A549 (cell line): ENCODE results near the gene ADORA2B. TPM values are rescaled to one million over a fixed set of nuclear protein-coding genes. Genes with fewer than 3 reads are reported as not detected.

Experiments
- ATAC-seq, 2 experiments: fragments of 200-7000 bp in 1 of 2; fragments of >200 bp in 1 of 2; cut with Nextera tagmentation in 1 of 2; cut with Tn5 transposase in 1 of 2; 3 replicates each; pipeline versions ENCODE4 v1.8.0 to v1.9.1; 2018 to 2020; ENCODE audit warnings: mild to moderate bottlenecking in 1 of 2, moderate library complexity in 1 of 2
- CTCF ChIA-PET: fragments of 300-600 bp; sonication (Branson Sonifier 250); formaldehyde crosslinking; extraction: SDS; loops from one replicate; lab custom pipeline; 2021; ENCODE audit warnings: antibody characterized with exemption, inconsistent platforms; lab: Yijun Ruan, JAX
- POLR2A ChIA-PET: fragments of 350-600 bp; formaldehyde crosslinking; extraction: SDS; loops from one replicate; lab custom pipeline; 2021; ENCODE audit warnings: antibody characterized with exemption, inconsistent platforms; lab: Yijun Ruan, JAX
- DNase-seq, 2 experiments: peaks; one replicate each; pipeline versions ENCODE4 v3.0.0 to v3.0.0-alpha.2; 2011 to 2016; ENCODE audit warnings: low read depth in 1 of 2, low spot score in 1 of 2
- FAIRE-seq: peaks from 2 replicates; lab custom pipeline; 2011; peaks lifted over from hg19 to GRCh38; lab: Jason Lieb, UNC
- H3K27ac ChIP-seq, 2 experiments: fragments of >200 bp; sonication (Bioruptor Twin); formaldehyde crosslinking; 3 replicates each; pipeline ENCODE4 v1.5.1; 2016 to 2017
- H3K4me1 ChIP-seq: fragments of >200 bp; sonication (Bioruptor Twin); formaldehyde crosslinking; 3 replicates; pipeline ENCODE4 v1.6.1; 2016
- H3K4me2 ChIP-seq: fragments of >200 bp; sonication (Bioruptor Twin); formaldehyde crosslinking; 3 replicates; pipeline ENCODE4 v1.6.1; 2016
- H3K4me3 ChIP-seq: fragments of >200 bp; sonication (Bioruptor Twin); formaldehyde crosslinking; 3 replicates; pipeline ENCODE4 v1.5.1; 2016
- H3K9me3 ChIP-seq: fragments of >200 bp; sonication (Bioruptor Twin); formaldehyde crosslinking; 3 replicates; pipeline ENCODE4 v1.6.1; 2016
- ATOH8 ChIP-seq: fragments of 250-450 bp; sonication (Bioruptor Pico); IDR thresholded peaks from 2 replicates; pipeline ENCODE4 v1.5.0; 2020; ENCODE audit warnings: low read depth, mild to moderate bottlenecking, moderate library complexity
- BCL3 ChIP-seq: fragments of >200 bp; sonication (Bioruptor Twin); formaldehyde crosslinking; IDR thresholded peaks from 3 replicates; pipeline ENCODE4 v1.6.1; 2016
- BHLHE40 ChIP-seq: IDR thresholded peaks from 2 replicates; pipeline ENCODE4 v1.6.1; 2012; ENCODE audit warnings: low read depth, low read length, inconsistent platforms
- CHD4 ChIP-seq: fragments of 200-600 bp; sonication (generic); IDR thresholded peaks from 2 replicates; pipeline ENCODE4 v1.6.1; 2016; ENCODE audit warnings: antibody characterized with exemption, mild to moderate bottlenecking, borderline replicate concordance
- ELK1 ChIP-seq: fragments of 150-350 bp; IDR thresholded peaks from 2 replicates; pipeline ENCODE4 v1.6.1; 2014; ENCODE audit warnings: low read depth, mild to moderate bottlenecking, low read length
- EP300 ChIP-seq, 2 experiments: fragments of >200 bp; sonication (Bioruptor Twin); formaldehyde crosslinking; IDR thresholded peaks; 2 replicates in 1 of 2; 3 replicates in 1 of 2; pipeline ENCODE4 v1.6.1; 2016 to 2017
- ESRRA ChIP-seq: fragments of 150-350 bp; IDR thresholded peaks from 2 replicates; pipeline ENCODE4 v1.6.1; 2014; ENCODE audit warnings: mild to moderate bottlenecking, low read length, borderline replicate concordance
- FOSB ChIP-seq: fragments of 250-450 bp; sonication (Bioruptor Pico); IDR thresholded peaks from 2 replicates; pipeline ENCODE4 v1.5.0; 2020; ENCODE audit warnings: mild to moderate bottlenecking, moderate library complexity
- GATA3 ChIP-seq: IDR thresholded peaks from 2 replicates; pipeline ENCODE4 v1.6.1; 2012; ENCODE audit warnings: borderline replicate concordance
- JUN ChIP-seq, 2 experiments: fragments of >200 bp; sonication (Bioruptor Twin); formaldehyde crosslinking; IDR thresholded peaks; 2 replicates in 1 of 2; 3 replicates in 1 of 2; pipeline ENCODE4 v1.6.1; 2016 to 2017
- JUNB ChIP-seq: fragments of >200 bp; sonication (Bioruptor Twin); formaldehyde crosslinking; IDR thresholded peaks from 2 replicates; pipeline ENCODE4 v1.6.1; 2016
- KDM1A ChIP-seq: fragments of 200-600 bp; sonication (generic); IDR thresholded peaks from 2 replicates; pipeline ENCODE4 v1.6.1; 2016; ENCODE audit warnings: low read depth, mild to moderate bottlenecking
- MYC ChIP-seq: IDR thresholded peaks from 2 replicates; pipeline ENCODE4 v1.6.1; 2012; ENCODE audit warnings: mild to moderate bottlenecking, inconsistent platforms, low read length, improper control_type of control experiment, borderline replicate concordance
- NR3C1 ChIP-seq: fragments of >200 bp; sonication (Bioruptor Twin); formaldehyde crosslinking; IDR thresholded peaks from 3 replicates; pipeline ENCODE4 v1.6.1; 2017
- POLR2AphosphoS2 ChIP-seq: conservative IDR thresholded peaks from 2 replicates; pipeline ENCODE4 v1.6.1; 2012; ENCODE audit warnings: low read length, improper control_type of control experiment, inconsistent platforms
- RARB ChIP-seq: fragments of 250-450 bp; sonication (Bioruptor Pico); IDR thresholded peaks from 2 replicates; pipeline ENCODE4 v1.8.0; 2021; ENCODE audit warnings: mild to moderate bottlenecking, moderate library complexity
- RNF2 ChIP-seq: fragments of 200-600 bp; sonication (generic); IDR thresholded peaks from 2 replicates; pipeline ENCODE4 v1.6.1; 2016; ENCODE audit warnings: low read depth, mild to moderate bottlenecking, antibody characterized with exemption, moderate library complexity, borderline replicate concordance
- SMC3 ChIP-seq: fragments of >200 bp; sonication (Bioruptor Twin); formaldehyde crosslinking; IDR thresholded peaks from 3 replicates; pipeline ENCODE4 v1.6.1; 2018; ENCODE audit warnings: inconsistent platforms
- USF2 ChIP-seq: fragments of 450-650 bp; IDR thresholded peaks from 2 replicates; pipeline ENCODE4 v1.6.1; 2014; ENCODE audit warnings: antibody characterized with exemption
- ZNF302 ChIP-seq: fragments of 250-450 bp; sonication (Bioruptor Pico); IDR thresholded peaks from 2 replicates; pipeline ENCODE4 v1.9.0; 2021; ENCODE audit warnings: inconsistent platforms, mild to moderate bottlenecking, moderate library complexity
- WGBS: methylation state at CpG from one replicate; pipeline ENCODE4 v1.1.6; 2017; ENCODE audit errors: missing lambda C conversion rate; 5-methylcytosine and 5-hydroxymethylcytosine counted together
- polyA plus RNA-seq, 4 experiments: library from polyadenylated mRNA; depleted of rRNA in 3 of 4; stranded (reverse); fragments of >200 nt; fragmentation: RNase III in 1 of 4; extraction: RNeasy Plus Mini Kit Qiagen cat#74134 plus additional on column Dnase treatment in 1 of 4; gene quantifications; 2 replicates in 3 of 4; 3 replicates in 1 of 4; pipeline ENCODE4 v1.2.3, GENCODE V29; 2011 to 2017

ADORA2B gene
- polyA plus RNA-seq, 2 of the 4 experiments (the other 2 are of a cell fraction): 5.7 to 10.2 TPM

- TF ChIP-seq ELK1: no peak
- TF ChIP-seq ZNF302 (CRISPR knock-in tag): no peak
- TF ChIP-seq GATA3: no peak
Measured at GRCh38 chr17:15946611-15947120, 1.7 kb downstream of the ADORA2B start (continued).

GRCh38 chr17:15947271-15947670 lies 2.3 kb downstream of the ADORA2B start:
- 83% methylated on average over 3 of the region's 3 CpGs for WGBS
- ChIA-PET CTCF (interaction anchor here (5.1 to 7.2 kb wide), 4 partner anchors 9 to 118 kb away, joined by 41 to 105 read pairs (median 66); partner anchors contain the start of genes TTC19 and ZSWIM7), POLR2A (no interaction called here)
- peaks cover 5% of the 10 kb centered on the region; the same call in 1 of the 3 replicates for H3K9me3 ChIP-seq
- TF ChIP-seq NR3C1 (no peak), POLR2AphosphoS2 (no peak), ZNF302 (CRISPR knock-in tag) (no peak)
- TF ChIP-seq, all 56 proteins: peak for 0
- Histone ChIP-seq H3K4me1 (peaks cover 27% of the 10 kb centered on the region), H3K4me2 (peak overlapping the region; percentile 98), H3K27ac (peak overlapping the region; percentile 90 to 95; a peak in 4 of 6 replicates), H3K4me3 (no peak overlapping the region)
- ATAC-seq (no peak), DNase-seq (no peak), FAIRE-seq (no peak)

- TF ChIP-seq ATOH8 (CRISPR knock-in tag): no peak
- TF ChIP-seq USF2: no peak
- FAIRE-seq (no peak), ATAC-seq (no peak), DNase-seq (no peak)
- ChIA-PET POLR2A (no interaction called here), CTCF (interaction anchor here (0.9 to 7.2 kb wide), 7 partner anchors 9 to 119 kb away, joined by 3 to 105 read pairs (median 41); partner anchors contain the start of genes TTC19 and ZSWIM7)
- peak overlapping the region in 1 of 2 experiments; percentile 90; a peak in 4 of 6 replicates for H3K27ac ChIP-seq
- H3K4me2 ChIP-seq: no peak overlapping the region; the same call in 2 of the 3 replicates
- WGBS: 95% methylated on average over 14 of the region's 16 CpGs
- peaks cover 27% of the 10 kb centered on the region for H3K4me1 ChIP-seq
- no peak overlapping the region for H3K4me3 ChIP-seq
- H3K9me3 ChIP-seq: no peaks in the 10 kb centered on the region
Measured at GRCh38 chr17:15947976-15948752, 3.2 kb downstream of the ADORA2B start.

GRCh38 chr17:15951368-15952047 lies 6.6 kb downstream of the ADORA2B start:
- POLR2A ChIA-PET: no interaction called here
- 96% methylated on average over 6 of the region's 6 CpGs for WGBS
- H3K4me2 ChIP-seq: no peak overlapping the region
- no peaks in the 10 kb centered on the region for H3K9me3 ChIP-seq
- ATAC-seq (peak; percentile 31 to 32; a peak in 3 of 6 replicates), DNase-seq (no peak), FAIRE-seq (no peak)
- H3K27ac ChIP-seq: peak overlapping the region in 1 of 2 experiments; percentile 12; a peak in 1 of 6 replicates
- no peak for TF ChIP-seq CHD4
- no peak for TF ChIP-seq EP300 (IDR thresholded peaks at IDR 0.05)
- TF ChIP-seq SMC3: no peak
- TF ChIP-seq BHLHE40: no peak
- TF ChIP-seq JUN (IDR thresholded peaks at IDR 0.05): no peak
- no peak for TF ChIP-seq GATA3
- no peak for TF ChIP-seq RARB (CRISPR knock-in tag)
- TF ChIP-seq JUNB: no peak
- TF ChIP-seq ESRRA: no peak
- TF ChIP-seq RNF2: no peak
- no peak for TF ChIP-seq POLR2AphosphoS2
- TF ChIP-seq FOSB (CRISPR knock-in tag): no peak
- no peak for TF ChIP-seq MYC
- no peak for TF ChIP-seq BCL3
- TF ChIP-seq KDM1A: no peak
- H3K4me1 ChIP-seq: peaks cover 26% of the 10 kb centered on the region
- no peak overlapping the region for H3K4me3 ChIP-seq
- CTCF ChIA-PET: interaction anchor here (0.6 kb wide), 1 partner anchor 47 kb away, joined by 3 read pairs; no protein-coding TSS in a partner anchor
